ENCODE results near the gene ARFRP1.
A peak's percentile ranks its signal among the peaks of the same experiment; 100 is the strongest.

The ARFRP1 gene

DNA sequence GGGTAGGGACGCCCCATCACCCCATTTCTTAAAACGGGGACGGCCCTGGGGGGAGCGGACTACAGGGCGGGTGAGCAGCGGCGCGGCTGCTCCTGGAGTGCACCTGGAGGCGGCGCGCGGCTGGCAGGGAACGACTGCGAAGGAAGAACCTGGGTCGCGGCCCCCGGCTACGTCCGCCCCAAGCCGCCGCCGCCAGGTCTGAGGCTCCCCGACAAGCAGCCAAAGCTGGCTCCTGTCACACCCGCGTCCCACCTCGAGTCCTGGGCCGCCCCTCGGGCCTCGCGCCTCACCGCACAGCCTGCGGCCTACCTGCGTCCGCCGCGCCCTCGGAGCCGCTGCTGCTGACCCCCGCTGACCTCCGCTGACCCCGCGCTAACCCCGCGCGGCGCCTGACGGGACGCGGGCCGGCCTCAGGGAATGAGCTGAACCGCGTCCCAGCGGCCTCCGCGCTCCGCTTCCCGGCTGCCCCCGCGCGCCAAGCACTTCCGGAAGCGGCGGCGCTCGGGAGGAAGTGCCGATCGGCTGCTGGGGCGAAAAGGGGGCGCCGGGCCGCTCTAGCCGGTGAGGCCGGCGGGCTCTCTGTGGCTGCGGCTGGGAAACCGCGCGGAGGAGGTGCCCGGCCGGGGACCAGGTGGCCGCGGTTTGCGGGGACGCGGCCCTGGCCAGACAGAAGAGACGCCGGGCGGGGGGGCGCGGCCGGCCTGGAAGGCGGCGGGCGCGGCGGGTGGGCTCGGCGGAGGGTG lies at the start of gene ARFRP1, which contains the start of gene ZGPAT:
TSS of gene ARFRP1 (minus strand) at position 419 of the 743 bp plus-strand sequence. CDS start 885 bp downstream, outside the sequence.
TSS of gene ZGPAT (plus strand) at position 482 of the 743 bp plus-strand sequence. CDS start 542 bp downstream, outside the sequence.
- DNase-seq: peak; percentile 77

GRCh38 chr20:63756648-63756991 lies 48.8 kb upstream of the ARFRP1 start:
- DNase-seq: no peak

DNA sequence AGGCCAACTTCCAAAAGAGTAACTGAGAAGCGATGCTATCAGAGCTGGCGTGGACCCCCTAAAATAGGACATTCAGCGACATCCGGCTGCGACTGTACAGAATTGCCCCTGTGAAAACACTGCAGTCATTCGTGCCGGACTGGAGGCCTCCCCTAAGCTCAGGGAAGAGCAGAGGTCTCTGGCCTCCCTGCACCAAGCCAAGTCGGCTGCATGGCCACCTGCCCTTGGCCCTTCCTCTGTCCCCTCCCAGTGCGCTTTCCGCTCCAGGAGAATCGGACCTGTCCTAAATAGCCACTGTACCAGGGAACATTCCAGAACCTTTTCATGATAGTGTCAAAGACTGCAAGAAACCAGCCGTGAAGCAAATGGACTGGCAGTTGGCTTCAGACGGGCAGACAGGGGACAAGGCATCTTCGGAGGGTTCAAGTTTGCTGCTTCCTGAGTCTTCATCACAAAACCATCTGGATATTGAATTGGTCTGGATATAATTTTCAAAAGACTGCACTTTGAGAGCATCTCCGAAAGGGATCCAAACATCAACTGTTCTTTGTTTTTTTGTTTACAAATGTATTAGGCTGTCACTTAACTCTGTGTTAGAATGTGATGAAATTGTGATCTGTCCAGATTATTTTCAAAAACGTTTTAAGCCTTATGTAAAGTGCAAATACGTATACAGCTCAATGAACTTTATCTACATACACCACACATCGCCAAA lies 48.3 kb upstream of the ARFRP1 start:
- no peak for DNase-seq

DNA sequence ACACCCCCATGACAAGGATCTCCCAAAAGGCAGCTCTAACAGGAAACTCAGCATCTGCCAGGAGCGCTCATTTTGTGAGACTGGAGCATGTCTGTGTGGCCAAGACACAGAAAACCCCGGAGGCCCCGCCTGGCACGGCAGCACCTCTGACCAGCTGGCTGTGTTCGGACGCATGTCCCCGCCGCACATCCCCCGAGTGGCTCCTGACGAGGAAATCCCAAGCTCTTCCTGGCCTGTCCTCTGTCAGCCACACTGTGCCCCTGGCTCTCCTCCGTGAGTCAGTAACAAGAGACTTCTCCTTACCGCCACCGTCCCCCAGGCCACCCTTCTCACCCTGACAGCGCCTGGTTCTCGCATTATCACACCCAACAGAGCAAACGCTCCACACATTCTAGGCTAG lies 46.2 kb upstream of the ARFRP1 start:
- DNase-seq: no peak

GRCh38 chr20:63753381-63753780 lies 45.6 kb upstream of the ARFRP1 start:
- no peak for DNase-seq

GRCh38 chr20:63752411-63753101 lies 44.8 kb upstream of the ARFRP1 start:
- no peak for DNase-seq

GRCh38 chr20:63751471-63752271 lies 43.9 kb upstream of the ARFRP1 start:
- no peak for DNase-seq

- DNase-seq: no peak
Measured at GRCh38 chr20:63750807-63751470, 43.2 kb upstream of the ARFRP1 start.

DNA sequence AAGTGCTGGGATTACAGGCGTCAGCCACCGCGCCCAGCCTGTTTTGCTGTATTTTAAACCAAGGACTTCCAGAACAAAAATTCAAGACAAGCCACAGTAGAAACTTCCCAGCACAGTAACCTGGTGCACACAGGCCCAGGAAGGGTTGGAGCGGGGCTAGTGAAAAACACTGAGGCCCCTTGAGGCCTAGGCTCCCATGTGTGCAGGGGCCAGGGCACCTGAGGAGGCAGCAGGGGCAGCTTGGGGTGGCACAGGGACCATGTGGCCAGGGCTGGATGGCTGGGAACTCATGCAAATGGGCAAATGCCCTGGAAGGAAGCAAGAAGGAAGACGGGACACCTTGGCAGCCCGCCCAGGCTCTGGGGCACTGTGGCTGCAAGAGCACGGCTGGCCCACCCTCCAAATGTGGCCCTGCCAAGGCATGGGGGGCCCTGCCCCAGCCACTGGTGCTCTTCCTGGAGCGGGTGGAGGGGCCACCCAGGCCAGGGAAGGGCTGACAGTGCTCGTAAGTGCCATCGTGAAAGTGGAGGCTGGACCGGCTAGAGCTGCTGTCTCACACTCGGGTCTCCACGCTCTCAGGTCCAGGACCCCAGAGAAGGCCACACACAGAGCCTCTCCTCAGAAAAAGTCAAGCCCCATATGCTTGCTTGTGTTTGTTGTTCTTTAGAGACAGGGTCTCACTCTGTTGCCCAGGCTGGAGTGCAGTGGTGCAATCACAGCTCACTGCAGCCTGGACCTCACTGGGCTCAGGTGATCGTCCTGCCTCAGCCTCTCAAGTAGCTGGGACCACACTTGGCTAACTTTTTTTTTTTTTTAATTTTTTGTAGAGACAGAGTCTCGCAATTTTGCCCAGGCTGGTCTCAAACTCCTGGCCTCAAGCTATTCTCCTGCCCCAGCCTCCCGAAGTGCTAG lies 42.1 kb upstream of the ARFRP1 start:
- DNase-seq: no peak

GRCh38 chr20:63748934-63749270 lies 41.1 kb upstream of the ARFRP1 start:
- DNase-seq: no peak

DNA sequence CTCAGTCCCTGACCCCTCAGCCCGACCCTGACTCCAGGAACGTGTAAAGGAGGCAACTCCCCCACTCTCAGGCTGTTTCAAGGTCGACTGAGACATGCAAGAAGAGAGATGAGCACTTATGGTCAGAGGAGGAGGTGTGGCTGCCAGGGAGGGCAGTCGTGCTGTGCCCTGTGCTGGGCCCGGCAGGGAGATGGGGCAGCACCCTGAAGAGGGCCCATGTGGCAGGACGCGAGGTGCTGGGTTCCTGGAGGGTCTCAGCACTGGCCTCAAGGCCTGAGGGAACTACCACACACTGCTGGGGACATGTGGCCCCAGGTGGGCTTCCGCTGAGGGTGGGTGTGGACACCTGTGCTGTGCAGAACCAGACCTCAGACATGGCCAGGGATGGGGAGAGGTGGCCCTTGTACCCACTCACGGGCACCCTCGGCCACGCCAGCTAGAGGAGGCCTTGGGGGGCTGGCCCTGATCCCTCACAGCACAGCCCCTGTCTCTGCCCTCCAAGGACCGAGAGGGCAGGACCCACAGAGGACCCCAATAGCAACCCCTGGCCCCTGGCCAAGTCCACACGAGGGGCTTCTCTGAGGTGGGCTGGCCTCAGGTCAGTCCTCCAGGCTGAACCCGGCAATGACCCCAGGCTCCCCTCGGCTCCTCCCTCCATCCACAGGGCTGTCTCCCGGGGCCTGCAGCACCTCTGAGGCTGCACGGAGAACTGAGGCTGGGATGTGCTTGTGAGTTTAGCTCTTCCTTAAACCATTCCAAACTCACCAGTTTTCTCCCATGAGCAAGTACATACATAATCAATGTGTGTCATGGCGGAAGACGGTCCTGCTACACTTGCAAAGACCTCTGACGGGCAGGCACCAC lies 40.5 kb upstream of the ARFRP1 start:
- no peak for DNase-seq

DNA sequence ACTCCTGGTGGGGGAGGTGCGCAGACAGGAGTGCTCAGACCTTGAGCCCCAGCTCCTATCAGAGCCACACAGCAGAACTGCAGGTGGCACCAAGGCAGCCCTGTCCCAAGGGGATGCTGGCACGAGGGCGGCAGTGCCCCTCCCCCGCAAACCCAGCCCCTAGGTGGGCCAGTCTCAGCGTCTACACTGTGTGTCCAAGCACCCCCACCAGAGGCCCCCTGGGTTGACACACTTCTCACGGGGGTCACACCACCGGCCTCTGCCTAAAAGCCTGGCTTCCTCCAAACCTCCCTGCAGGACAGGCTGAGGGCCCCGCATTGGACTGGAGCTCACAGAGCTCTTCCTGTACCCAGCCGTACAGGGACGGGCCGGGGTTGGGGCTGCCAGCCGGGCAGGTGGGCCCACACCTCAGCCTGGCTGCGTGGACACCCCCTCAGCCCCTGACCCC lies 39.9 kb upstream of the ARFRP1 start:
- no peak for DNase-seq

DNA sequence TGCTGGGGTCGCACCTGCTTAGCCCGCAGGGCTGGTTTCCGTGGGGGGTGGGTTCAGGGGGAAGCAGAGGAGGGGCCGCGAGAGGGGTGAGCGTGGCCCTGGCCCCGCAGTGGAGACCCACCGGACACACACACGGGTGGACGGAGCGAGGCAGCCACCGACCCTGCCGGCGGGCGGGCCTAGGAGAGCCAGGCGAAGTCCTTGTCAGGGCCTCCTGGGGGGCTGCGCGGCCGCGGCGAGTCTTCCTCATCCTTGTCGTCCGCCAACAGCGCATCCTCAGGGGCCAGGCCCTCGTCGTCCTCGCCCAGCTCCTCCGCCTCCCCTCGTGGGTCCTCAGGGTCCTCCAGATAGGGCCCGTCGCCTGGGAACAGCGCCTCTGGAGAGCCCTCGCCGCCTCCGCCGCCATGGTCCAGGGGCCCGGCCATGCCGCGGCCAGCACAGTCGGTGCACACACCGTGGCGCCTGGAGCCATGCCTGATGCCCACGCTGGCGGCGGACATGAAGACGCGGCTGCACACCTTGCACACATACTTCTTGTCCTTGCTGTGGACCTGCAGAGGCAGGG lies 39.1 kb upstream of the ARFRP1 start:
- DNase-seq: no peak

DNA sequence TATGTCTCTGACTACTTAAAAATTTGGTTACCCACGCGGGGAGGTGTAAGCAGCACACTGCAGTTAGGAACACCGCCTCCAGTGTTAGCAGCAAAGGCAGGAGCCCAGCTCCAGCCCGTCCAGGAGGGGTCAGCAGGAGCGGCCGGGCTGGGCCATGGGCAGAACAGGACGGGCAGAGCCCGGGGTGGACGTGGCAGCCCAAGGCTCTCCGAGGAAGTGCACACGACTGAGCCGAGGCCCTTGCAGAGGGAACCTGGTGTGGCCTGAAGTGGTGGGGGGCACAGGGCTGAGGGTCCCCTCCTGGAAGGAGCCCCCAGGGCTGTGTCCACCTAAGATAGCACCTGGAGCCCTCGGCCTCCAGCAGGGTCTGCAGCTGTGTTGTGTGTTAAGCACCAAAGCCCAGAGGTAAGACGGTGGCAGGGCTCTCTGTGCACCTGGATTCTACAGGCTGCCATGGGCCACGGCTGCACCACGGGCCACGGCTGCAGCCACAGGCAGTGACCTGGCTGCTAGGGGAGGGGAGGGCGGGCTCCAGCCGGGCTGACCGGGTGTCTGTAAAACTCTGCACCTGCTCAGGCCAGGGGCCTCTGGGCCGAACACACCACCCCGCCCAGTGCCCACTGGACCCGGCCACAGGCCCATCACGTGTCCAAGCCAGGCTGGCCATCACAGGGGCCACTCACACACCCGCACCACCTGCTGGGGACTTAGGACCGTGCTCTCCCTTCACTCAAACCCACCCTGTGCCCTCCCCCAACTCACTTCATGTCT lies 38.4 kb upstream of the ARFRP1 start:
- no peak for DNase-seq

DNA sequence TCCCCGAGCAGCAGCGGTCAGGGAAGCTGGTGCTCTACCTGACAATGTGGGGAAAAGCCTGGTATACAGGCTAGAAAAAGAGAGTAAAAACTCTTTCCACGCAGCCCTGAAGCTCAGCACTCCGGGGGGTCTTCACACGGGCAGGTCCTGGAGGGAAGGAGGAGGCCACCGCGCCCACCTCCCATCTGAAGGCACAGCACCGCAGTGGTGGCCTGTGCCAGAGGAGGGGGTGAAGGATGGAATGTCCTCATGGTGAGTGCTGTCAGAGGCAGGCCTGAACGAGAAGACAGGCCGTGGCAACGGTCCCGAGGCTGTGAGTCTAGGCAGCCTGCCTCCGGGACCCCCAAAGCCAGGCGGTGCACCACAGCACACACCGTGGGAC lies 37.6 kb upstream of the ARFRP1 start:
- DNase-seq: no peak

GRCh38 chr20:63744574-63745423 lies 37.0 kb upstream of the ARFRP1 start:
- no peak for DNase-seq

DNA sequence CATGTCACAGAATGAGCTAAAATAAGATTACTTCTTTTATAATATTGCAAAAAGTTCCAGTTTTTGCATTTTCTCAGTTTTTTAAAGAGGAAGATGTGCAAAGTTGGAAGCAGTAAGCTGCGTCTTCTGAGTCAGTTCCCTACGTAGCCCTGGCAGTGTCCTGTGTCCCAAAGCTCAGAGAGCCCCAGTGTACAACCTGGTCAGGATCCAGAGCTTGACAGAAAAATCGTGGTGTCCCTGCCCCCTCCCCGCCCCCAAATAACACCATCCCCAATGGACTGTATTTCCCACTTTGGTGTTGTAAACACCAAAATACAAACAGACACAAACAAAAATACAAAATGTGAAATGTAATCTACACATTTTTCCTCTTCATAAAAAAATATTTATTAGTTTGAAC lies 36.4 kb upstream of the ARFRP1 start:
- DNase-seq: no peak
